GM20000 (cell line): ENCODE data around the gene AGMO.

Experiments
- DNase-seq: peaks from one replicate; pipeline ENCODE4 v3.0.0; 2012; ENCODE audit warnings: low spot score
- CTCF ChIP-seq: IDR thresholded peaks from 2 replicates; pipeline ENCODE4 v1.5.1; 2012; ENCODE audit warnings: mild to moderate bottlenecking, control low read depth; ENCODE audit errors: extremely low read depth, missing control alignments

Gene AGMO

GRCh38 chr7:15218261-15218660, 343.6 kb downstream of the AGMO start:
- no peak for DNase-seq
- no peak for TF ChIP-seq CTCF

- DNase-seq = no peak
- no peak for TF ChIP-seq CTCF
These were observed 346.2 kb downstream of the AGMO start for GRCh38 chr7:15215616-15216015.

- DNase-seq = no peak
- TF ChIP-seq CTCF = no peak
These were observed 346.8 kb downstream of the AGMO start for GRCh38 chr7:15214976-15215375.

GRCh38 chr7:15213093-15213492, 348.7 kb downstream of the AGMO start:
- DNase-seq = no peak
- no peak for TF ChIP-seq CTCF

- no peak for DNase-seq
- TF ChIP-seq CTCF = no peak
These were observed 352.4 kb downstream of the AGMO start for GRCh38 chr7:15209429-15209828.

- DNase-seq = no peak
- TF ChIP-seq CTCF = no peak
These were observed 357.4 kb downstream of the AGMO start for GRCh38 chr7:15204421-15204820.

GRCh38 chr7:15199482-15199881, 362.3 kb downstream of the AGMO start:
- DNase-seq = no peak
- TF ChIP-seq CTCF = peak; percentile 10
